ENCODE results near the gene EDN1. TPM values are rescaled to one million over a fixed set of nuclear protein-coding genes. Genes with fewer than 3 reads are reported as not detected.

EDN1 gene
- polyA plus RNA-seq, 1 donor (not counting 4 experiments of a cell fraction or from before 2014, with no cell fraction given) = 17.2 TPM

- FAIRE-seq (peak; percentile 99), DNase-seq (ENCODE audit: low read depth, low spot score) (peak; percentile 82)
- Histone ChIP-seq H3K9me1 (ENCODE audit: control insufficient read depth, extremely low read depth, insufficient read depth, low read length) (no peaks in the 10 kb centered on the region), H3K9me3 (ENCODE audit: control insufficient read depth, low read depth, low read length) (no peaks in the 10 kb centered on the region), H3K4me3 (ENCODE audit: control insufficient read depth in 2 of 3, extremely low read depth in 1 of 3, insufficient read depth in 2 of 3, low read depth in 1 of 3, low read length in 3 of 3) (peak overlapping the region in 2 of 3 experiments; percentile 39 to 62), H3K4me1 (ENCODE audit: control insufficient read depth, extremely low read depth, insufficient read depth, low read length) (peaks cover 45% of the 10 kb centered on the region), H3K36me3 (ENCODE audit: control insufficient read depth in 2 of 2, extremely low read depth in 1 of 2, insufficient read depth in 2 of 2, low read length in 2 of 2) (no peaks in the 10 kb centered on the region), H3K79me2 (ENCODE audit: control insufficient read depth, insufficient read depth, low read length) (no peaks in the 10 kb centered on the region), H3K9ac (ENCODE audit: control insufficient read depth, extremely low read depth, insufficient read depth, low read length) (peak overlapping the region; percentile 77), H3K27ac (ENCODE audit: control insufficient read depth, insufficient read depth, low read length) (peak overlapping the region; percentile 100), H3K4me2 (ENCODE audit: control insufficient read depth, extremely low read depth, insufficient read depth, low read depth, low read length) (peak overlapping the region; percentile 80), H2AFZ (ENCODE audit: control insufficient read depth, low read length) (peak overlapping the region; percentile 45), H4K20me1 (ENCODE audit: control insufficient read depth, extremely low read depth, insufficient read depth, low read length) (no peaks in the 10 kb centered on the region), H3K27me3 (ENCODE audit: control insufficient read depth, extremely low read depth, insufficient read depth, low read length) (no peaks in the 10 kb centered on the region)
- dilution Hi-C loops (cut with MboI; ENCODE audit: extremely low pct_ligation_motif_present, low sequenced_read_pairs) = no loop called here
- no peak for TF ChIP-seq CTCF (optimal IDR thresholded peaks at IDR 0.05 in 1 of 3, IDR thresholded peaks at IDR 0.05 in 1 of 3, conservative IDR thresholded peaks at IDR 0.05 in 1 of 3; ENCODE audit: extremely low read depth in 1 of 3, insufficient read depth in 2 of 3, low read length in 3 of 3)
- no peak for TF ChIP-seq EZH2 (IDR thresholded peaks at IDR 0.05; ENCODE audit: low read length)
Measured at GRCh38 chr6:12328701-12329100, 38.5 kb downstream of the EDN1 start.

- no peak overlapping the region for H3K4me3 ChIP-seq (ENCODE audit: control insufficient read depth in 2 of 3, extremely low read depth in 1 of 3, insufficient read depth in 2 of 3, low read depth in 1 of 3, low read length in 3 of 3)
- H3K4me2 ChIP-seq (ENCODE audit: control insufficient read depth, extremely low read depth, insufficient read depth, low read depth, low read length) = no peak overlapping the region
- DNase-seq (ENCODE audit: low read depth, low spot score) (no peak), FAIRE-seq (no peak)
- dilution Hi-C loops (cut with MboI; ENCODE audit: extremely low pct_ligation_motif_present, low sequenced_read_pairs) = no loop called here
- no peaks in the 10 kb centered on the region for H3K9me3 ChIP-seq (ENCODE audit: control insufficient read depth, low read depth, low read length)
- TF ChIP-seq EZH2 (IDR thresholded peaks at IDR 0.05; ENCODE audit: low read length) (no peak), CTCF (optimal IDR thresholded peaks at IDR 0.05 in 1 of 3, IDR thresholded peaks at IDR 0.05 in 1 of 3, conservative IDR thresholded peaks at IDR 0.05 in 1 of 3; ENCODE audit: extremely low read depth in 1 of 3, insufficient read depth in 2 of 3, low read length in 3 of 3) (no peak)
- H3K4me1 ChIP-seq (ENCODE audit: control insufficient read depth, extremely low read depth, insufficient read depth, low read length) = peaks cover 29% of the 10 kb centered on the region
- H3K9me1 ChIP-seq (ENCODE audit: control insufficient read depth, extremely low read depth, insufficient read depth, low read length) = no peaks in the 10 kb centered on the region
- H3K27ac ChIP-seq (ENCODE audit: control insufficient read depth, insufficient read depth, low read length) = no peak overlapping the region
- H3K9ac ChIP-seq (ENCODE audit: control insufficient read depth, extremely low read depth, insufficient read depth, low read length) = no peak overlapping the region
- H3K79me2 ChIP-seq (ENCODE audit: control insufficient read depth, insufficient read depth, low read length) = no peaks in the 10 kb centered on the region
- no peaks in the 10 kb centered on the region for H3K27me3 ChIP-seq (ENCODE audit: control insufficient read depth, extremely low read depth, insufficient read depth, low read length)
- no peaks in the 10 kb centered on the region for H3K36me3 ChIP-seq (ENCODE audit: control insufficient read depth in 2 of 2, extremely low read depth in 1 of 2, insufficient read depth in 2 of 2, low read length in 2 of 2)
- H4K20me1 ChIP-seq (ENCODE audit: control insufficient read depth, extremely low read depth, insufficient read depth, low read length) = no peaks in the 10 kb centered on the region
- H2AFZ ChIP-seq (ENCODE audit: control insufficient read depth, low read length) = no peak overlapping the region
Measured at GRCh38 chr6:12331474-12331873, 41.3 kb downstream of the EDN1 start.
